Fibroblast of lung (primary cell): ENCODE measurements around the gene IER5L. TPM values are rescaled to one million over a fixed set of nuclear protein-coding genes. Genes with fewer than 3 reads are reported as not detected.

Source experiments
- DNase-seq, 2 donors: peaks; one replicate each; pipeline versions ENCODE4 v3.0.0 to v3.0.0-alpha.2; 2010; ENCODE audit warnings: low read depth in 2 of 2
- H2AFZ ChIP-seq: 2 replicates; pipeline ENCODE4 v1.5.1; 2012; ENCODE audit warnings: low read length, control low read depth, inconsistent platforms
- H3K27ac ChIP-seq: 2 replicates; pipeline ENCODE4 v1.5.1; 2011; ENCODE audit warnings: low read length, control low read depth; ENCODE audit not compliant: insufficient read depth
- H3K27me3 ChIP-seq: 2 replicates; pipeline ENCODE4 v1.5.1; 2011; ENCODE audit warnings: mild to moderate bottlenecking, low read length; ENCODE audit not compliant: control insufficient read depth, insufficient read depth
- H3K36me3 ChIP-seq: 2 replicates; pipeline ENCODE4 v1.5.1; 2011; ENCODE audit warnings: low read length; ENCODE audit not compliant: control insufficient read depth, insufficient read depth
- H3K4me1 ChIP-seq: 2 replicates; pipeline ENCODE4 v1.5.1; 2011; ENCODE audit warnings: low read length; ENCODE audit not compliant: control insufficient read depth, insufficient read depth; ENCODE audit errors: extremely low read depth
- H3K4me2 ChIP-seq: 2 replicates; pipeline ENCODE4 v1.5.1; 2011; ENCODE audit warnings: low read length, control low read depth; ENCODE audit not compliant: insufficient read depth; ENCODE audit errors: extremely low read depth
- H3K4me3 ChIP-seq, 4 experiments: fragments of 200-600 bp in 1 of 4; sonication (generic) in 1 of 4; replicated peaks in 1 of 4; 2 replicates each; pipeline ENCODE4 v1.5.1; 2011 to 2016; ENCODE audit warnings: low read length in 4 of 4, low read depth in 3 of 4, mild to moderate bottlenecking in 3 of 4, control low read depth in 2 of 4, inconsistent platforms in 1 of 4, mixed read lengths in 1 of 4; ENCODE audit not compliant: insufficient read depth in 1 of 4; ENCODE audit errors: control extremely low read depth in 1 of 4
- H3K79me2 ChIP-seq: 2 replicates; pipeline ENCODE4 v1.5.1; 2012; ENCODE audit warnings: mild to moderate bottlenecking, low read length, inconsistent platforms; ENCODE audit not compliant: control insufficient read depth, insufficient read depth
- H3K9ac ChIP-seq: 2 replicates; pipeline ENCODE4 v1.5.1; 2011; ENCODE audit warnings: mild to moderate bottlenecking, low read length, control low read depth; ENCODE audit not compliant: insufficient read depth
- H3K9me3 ChIP-seq: 2 replicates; pipeline ENCODE4 v1.5.1; 2012; ENCODE audit warnings: low read depth, low read length; ENCODE audit not compliant: control insufficient read depth, insufficient read depth
- H4K20me1 ChIP-seq: 2 replicates; pipeline ENCODE4 v1.5.1; 2011; ENCODE audit warnings: low read length; ENCODE audit not compliant: control insufficient read depth, insufficient read depth; ENCODE audit errors: extremely low read depth
- EZH2 ChIP-seq: IDR thresholded peaks from 2 replicates; pipeline ENCODE4 v1.5.1; 2012; ENCODE audit warnings: low read length, control low read depth, mild to moderate bottlenecking; ENCODE audit errors: missing control alignments
- polyA plus RNA-seq, 2 donors: library from polyadenylated mRNA; depleted of rRNA in 1 of 2; stranded (reverse) in 1 of 2; unstranded in 1 of 2; fragments of >200 nt; gene quantifications; 2 replicates each; pipeline ENCODE4 v1.2.1, GENCODE V29; 2011 to 2012; ENCODE audit warnings: missing spikeins in 1 of 2
- total RNA-seq: library from RNA; depleted of rRNA; stranded (reverse); fragments of >200 nt; gene quantifications from 2 replicates; pipeline ENCODE4 v1.2.1, GENCODE V29; 2014
- TF ChIP-seq, protein P1 (sequence below), 2 donors: IDR thresholded peaks in 1 of 2; conservative IDR thresholded peaks in 1 of 2; 1 replicate in 1 of 2; 2 replicates in 1 of 2; pipeline ENCODE4 v1.5.1; 2011 to 2012; ENCODE audit warnings: low read length in 2 of 2, control low read depth in 1 of 2, inconsistent platforms in 1 of 2, low read depth in 1 of 2, mild to moderate bottlenecking in 1 of 2

Gene IER5L
- total and polyA plus RNA-seq, 2 donors (not counting 1 experiment from before 2014, with no cell fraction given): 9.2 to 71.5 TPM

DNA sequence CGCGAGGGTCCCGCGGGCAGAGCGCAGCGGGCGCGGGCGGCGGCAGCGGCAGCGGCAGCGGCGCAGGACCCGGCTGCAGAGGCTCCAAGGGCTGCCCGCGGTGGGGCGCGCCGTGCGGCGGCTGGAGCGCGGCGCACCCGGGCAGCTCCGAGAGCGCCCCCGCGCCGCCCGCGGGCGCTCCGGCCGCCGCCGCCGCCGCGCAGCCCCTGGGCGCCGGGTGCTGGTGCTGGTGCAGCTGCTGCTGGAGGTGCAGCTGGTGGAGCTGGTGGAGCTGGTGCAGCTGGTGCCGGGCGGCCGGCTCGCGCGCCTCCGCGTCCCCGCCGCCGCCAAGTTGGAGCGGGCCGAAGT is 644 bp downstream of the IER5L start:
- no peak overlapping the region for H3K4me2 ChIP-seq
- no peaks in the 10 kb centered on the region for H3K36me3 ChIP-seq
- H4K20me1 ChIP-seq: no peaks in the 10 kb centered on the region
- TF ChIP-seq, protein P1, sequence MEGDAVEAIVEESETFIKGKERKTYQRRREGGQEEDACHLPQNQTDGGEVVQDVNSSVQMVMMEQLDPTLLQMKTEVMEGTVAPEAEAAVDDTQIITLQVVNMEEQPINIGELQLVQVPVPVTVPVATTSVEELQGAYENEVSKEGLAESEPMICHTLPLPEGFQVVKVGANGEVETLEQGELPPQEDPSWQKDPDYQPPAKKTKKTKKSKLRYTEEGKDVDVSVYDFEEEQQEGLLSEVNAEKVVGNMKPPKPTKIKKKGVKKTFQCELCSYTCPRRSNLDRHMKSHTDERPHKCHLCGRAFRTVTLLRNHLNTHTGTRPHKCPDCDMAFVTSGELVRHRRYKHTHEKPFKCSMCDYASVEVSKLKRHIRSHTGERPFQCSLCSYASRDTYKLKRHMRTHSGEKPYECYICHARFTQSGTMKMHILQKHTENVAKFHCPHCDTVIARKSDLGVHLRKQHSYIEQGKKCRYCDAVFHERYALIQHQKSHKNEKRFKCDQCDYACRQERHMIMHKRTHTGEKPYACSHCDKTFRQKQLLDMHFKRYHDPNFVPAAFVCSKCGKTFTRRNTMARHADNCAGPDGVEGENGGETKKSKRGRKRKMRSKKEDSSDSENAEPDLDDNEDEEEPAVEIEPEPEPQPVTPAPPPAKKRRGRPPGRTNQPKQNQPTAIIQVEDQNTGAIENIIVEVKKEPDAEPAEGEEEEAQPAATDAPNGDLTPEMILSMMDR (conservative IDR thresholded peaks at IDR 0.05 in 1 of 2, IDR thresholded peaks at IDR 0.05 in 1 of 2; ENCODE audit: low read depth in 1 of 2, low read length in 2 of 2): no peak
- TF ChIP-seq EZH2: no peak
- H3K9ac ChIP-seq: peak overlapping the region; percentile 90
- peak overlapping the region; percentile 69 for H3K27ac ChIP-seq
- no peak overlapping the region for H2AFZ ChIP-seq
- no peak for DNase-seq
- H3K4me1 ChIP-seq: peaks cover 15% of the 10 kb centered on the region
- H3K79me2 ChIP-seq: peaks cover 21% of the 10 kb centered on the region
- H3K9me3 ChIP-seq: no peaks in the 10 kb centered on the region
- no peaks in the 10 kb centered on the region for H3K27me3 ChIP-seq
- peak overlapping the region; percentile 77 to 95 (median 90) for H3K4me3 ChIP-seq

DNA sequence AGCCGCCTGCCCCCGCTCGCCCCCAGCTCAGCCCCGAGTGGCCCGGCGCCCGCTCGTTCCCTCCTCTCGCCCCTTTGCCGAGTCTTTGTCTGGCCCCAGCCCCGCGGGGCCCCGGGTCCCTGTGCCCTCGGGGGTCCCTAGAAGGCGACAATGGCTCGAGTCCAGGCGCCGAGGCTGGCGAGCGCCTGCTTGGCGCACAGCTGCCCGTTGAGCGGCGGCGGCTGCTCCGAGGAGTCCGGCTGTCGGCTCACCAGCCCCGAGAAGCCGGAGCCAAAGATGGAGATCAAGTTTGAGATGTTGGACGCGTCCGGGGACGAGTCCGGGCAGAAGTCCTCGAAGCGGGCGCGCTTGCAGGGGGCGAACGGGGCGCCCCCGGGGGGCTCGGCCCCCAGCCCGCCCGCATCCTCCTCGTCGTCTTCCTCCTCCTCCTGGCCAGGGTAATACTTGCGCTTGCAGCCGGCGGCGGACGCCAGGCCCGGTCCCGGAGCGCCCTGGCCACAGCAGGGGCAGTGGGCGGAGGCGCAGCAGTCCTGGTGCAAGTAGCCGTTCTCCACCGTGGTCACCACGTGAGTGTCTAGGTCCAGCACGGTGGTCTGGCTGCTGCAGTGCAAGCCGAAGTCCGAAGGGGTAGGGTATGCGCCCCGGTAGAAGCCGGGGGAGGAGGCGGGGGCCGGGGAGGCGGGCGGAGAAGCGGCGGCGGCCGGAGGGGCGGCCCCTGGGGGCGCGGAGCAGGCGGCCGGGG is 1.2 kb downstream of the IER5L start:
- Histone ChIP-seq H3K9me3 (no peaks in the 10 kb centered on the region), H2AFZ (no peak overlapping the region), H3K4me1 (peaks cover 15% of the 10 kb centered on the region), H3K4me3 (peak overlapping the region; percentile 80 to 96 (median 95)), H3K79me2 (peaks cover 21% of the 10 kb centered on the region), H3K36me3 (no peaks in the 10 kb centered on the region), H3K27me3 (no peaks in the 10 kb centered on the region), H3K27ac (peak overlapping the region; percentile 93), H4K20me1 (no peaks in the 10 kb centered on the region), H3K9ac (peak overlapping the region; percentile 90), H3K4me2 (peak overlapping the region; percentile 91)
- TF ChIP-seq, protein P1 (conservative IDR thresholded peaks at IDR 0.05 in 1 of 2, IDR thresholded peaks at IDR 0.05 in 1 of 2; ENCODE audit: low read depth in 1 of 2, low read length in 2 of 2): no peak
- no peak for TF ChIP-seq EZH2
- DNase-seq: peak; percentile 39 to 58

DNA sequence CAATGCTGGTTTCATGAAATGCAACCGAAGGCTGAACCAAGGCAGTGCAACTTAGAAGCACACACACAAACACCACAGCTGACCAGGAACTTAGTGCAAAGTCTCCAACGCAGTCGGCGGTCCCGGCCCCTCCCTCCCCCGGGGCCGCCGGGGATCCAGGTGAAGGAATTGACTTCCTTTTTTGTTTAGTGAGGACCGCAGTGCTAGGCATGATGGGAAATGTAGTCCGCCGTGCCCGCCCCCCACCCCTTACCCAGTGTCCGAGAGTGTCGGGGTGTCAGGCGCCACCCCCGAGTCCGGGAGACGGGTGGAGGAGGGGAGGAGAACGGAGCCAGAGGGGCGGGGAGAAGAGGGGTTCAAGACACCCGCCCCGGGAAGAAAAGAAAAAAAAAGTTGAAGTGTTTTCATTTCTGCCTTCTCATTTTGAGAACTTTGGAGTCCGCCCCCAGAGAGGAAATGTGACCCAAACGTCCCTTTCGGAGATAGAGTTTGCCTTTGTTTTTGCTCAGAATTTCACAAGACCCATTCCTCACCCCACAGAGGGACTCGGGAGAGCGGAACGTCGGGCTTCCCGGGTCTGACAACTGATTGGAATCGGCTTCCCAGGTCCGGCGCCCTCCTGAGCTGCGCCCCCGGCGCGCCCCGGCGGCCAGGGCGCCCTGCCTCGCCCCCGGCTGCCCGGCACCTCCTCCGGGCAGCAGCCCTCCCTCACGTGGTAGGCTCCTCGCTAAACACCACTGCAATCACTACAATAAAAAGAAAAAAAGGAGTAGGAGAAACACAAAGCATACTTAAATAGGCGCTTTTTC is 2.0 kb downstream of the IER5L start:
- Histone ChIP-seq H3K27ac (peak overlapping the region; percentile 93), H3K27me3 (no peaks in the 10 kb centered on the region), H3K79me2 (peaks cover 21% of the 10 kb centered on the region), H3K4me2 (peak overlapping the region; percentile 91), H2AFZ (no peak overlapping the region), H3K9ac (peak overlapping the region; percentile 90), H3K4me1 (peaks cover 15% of the 10 kb centered on the region), H4K20me1 (no peaks in the 10 kb centered on the region), H3K36me3 (no peaks in the 10 kb centered on the region), H3K4me3 (peak overlapping the region; percentile 80 to 96 (median 95)), H3K9me3 (no peaks in the 10 kb centered on the region)
- TF ChIP-seq, protein P1 (conservative IDR thresholded peaks at IDR 0.05 in 1 of 2, IDR thresholded peaks at IDR 0.05 in 1 of 2; ENCODE audit: low read depth in 1 of 2, low read length in 2 of 2): no peak
- no peak for TF ChIP-seq EZH2
- peak; percentile 89 to 95 for DNase-seq
